GM12801 (cell line): ENCODE data around the gene CFAP53.

ENCODE experiments used
- CTCF ChIP-seq: IDR thresholded peaks from one replicate; pipeline ENCODE4 v1.5.1; 2011; ENCODE audit warnings: control low read depth; ENCODE audit not compliant: insufficient read length; ENCODE audit errors: extremely low read depth

CFAP53 gene

GRCh38 chr18:50193796-50194630 is 72.3 kb downstream of the CFAP53 start:
- TF ChIP-seq CTCF = no peak

- no peak for TF ChIP-seq CTCF
These were observed 73.1 kb downstream of the CFAP53 start for GRCh38 chr18:50192995-50193795.

GRCh38 chr18:50190926-50191325 is 75.4 kb downstream of the CFAP53 start:
- TF ChIP-seq CTCF = no peak

GRCh38 chr18:50190236-50190635 is 76.1 kb downstream of the CFAP53 start:
- no peak for TF ChIP-seq CTCF

DNA sequence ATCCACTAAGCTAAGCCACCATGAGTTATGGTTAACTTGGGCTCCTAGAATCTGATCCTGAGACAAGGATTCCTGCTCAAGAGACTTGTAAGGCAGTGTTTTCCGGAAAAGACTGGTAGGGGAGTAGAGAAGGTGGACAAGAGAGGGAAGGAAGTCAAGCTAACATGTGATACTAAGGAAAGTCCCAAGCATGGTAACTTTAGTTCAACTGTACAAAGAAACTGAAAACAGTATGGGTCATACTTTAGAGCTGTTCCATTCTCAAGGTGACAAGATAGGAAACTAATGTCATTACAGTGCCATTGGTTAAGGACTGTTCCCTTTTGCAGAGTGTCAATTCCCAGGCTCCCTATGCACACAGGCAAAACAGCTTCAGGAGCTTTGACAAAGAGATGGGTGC is 77.1 kb downstream of the CFAP53 start:
- no peak for TF ChIP-seq CTCF

GRCh38 chr18:50188652-50189051 is 77.6 kb downstream of the CFAP53 start:
- TF ChIP-seq CTCF = no peak

- TF ChIP-seq CTCF = no peak
These were observed 78.6 kb downstream of the CFAP53 start for GRCh38 chr18:50187659-50188058.
